H9 (cell line): ENCODE results near the gene PHF21B. TPM values are rescaled to one million over a fixed set of nuclear protein-coding genes. Genes with fewer than 3 reads are reported as not detected.

Experiments used
- DNase-seq: peaks from one replicate; pipeline ENCODE4 v3.0.0-alpha.2; 2017
- H2AFZ ChIP-seq: one replicate; pipeline ENCODE4 v1.6.1; 2013; ENCODE audit warnings: mild to moderate bottlenecking, low read length, control low read depth, moderate library complexity
- H2AK5ac ChIP-seq: 2 replicates; pipeline ENCODE4 v1.6.1; 2013; ENCODE audit warnings: low read length, control low read depth, mixed read lengths; ENCODE audit not compliant: insufficient read length
- H2BK120ac ChIP-seq: one replicate; pipeline ENCODE4 v1.6.1; 2013; ENCODE audit warnings: low read depth, mild to moderate bottlenecking, low read length, control low read depth, inconsistent platforms; ENCODE audit not compliant: poor library complexity, severe bottlenecking
- H2BK12ac ChIP-seq: 2 replicates; pipeline ENCODE4 v1.6.1; 2013; ENCODE audit warnings: low read length, control low read depth, mixed read lengths, low read depth; ENCODE audit not compliant: insufficient read length
- H2BK15ac ChIP-seq: 2 replicates; pipeline ENCODE4 v1.6.1; 2013; ENCODE audit warnings: low read depth, low read length, control low read depth
- H2BK20ac ChIP-seq: one replicate; pipeline ENCODE4 v1.6.1; 2013; ENCODE audit warnings: low read depth, mild to moderate bottlenecking, low read length, control low read depth, inconsistent platforms; ENCODE audit not compliant: poor library complexity, severe bottlenecking
- H2BK5ac ChIP-seq: 2 replicates; pipeline ENCODE4 v1.6.1; 2013; ENCODE audit warnings: low read length, control low read depth, mixed read lengths; ENCODE audit not compliant: insufficient read length
- H3K14ac ChIP-seq: 2 replicates; pipeline ENCODE4 v1.6.1; 2013; ENCODE audit warnings: low read length, control low read depth; ENCODE audit not compliant: insufficient read depth
- H3K18ac ChIP-seq: 2 replicates; pipeline ENCODE4 v1.6.1; 2013; ENCODE audit warnings: low read depth, mild to moderate bottlenecking, mixed read lengths, low read length, control low read depth; ENCODE audit not compliant: insufficient read length
- H3K23ac ChIP-seq: 2 replicates; pipeline ENCODE4 v1.6.1; 2013; ENCODE audit warnings: low read length, control low read depth, mixed read lengths, low read depth; ENCODE audit not compliant: insufficient read length
- H3K23me2 ChIP-seq: 2 replicates; pipeline ENCODE4 v1.6.1; 2013; ENCODE audit warnings: low read depth, mild to moderate bottlenecking, mixed read lengths, low read length, control low read depth; ENCODE audit not compliant: insufficient read length, poor library complexity, severe bottlenecking
- H3K27ac ChIP-seq: 2 replicates; pipeline ENCODE4 v1.5.1; 2013; ENCODE audit warnings: low read length, control low read depth, mixed read lengths, low read depth; ENCODE audit not compliant: insufficient read length
- H3K27me3 ChIP-seq: 2 replicates; pipeline ENCODE4 v1.6.1; 2013; ENCODE audit warnings: low read length, control low read depth, inconsistent platforms; ENCODE audit not compliant: insufficient read depth
- H3K4ac ChIP-seq: 2 replicates; pipeline ENCODE4 v1.6.1; 2013; ENCODE audit warnings: low read depth, mild to moderate bottlenecking, control low read depth, inconsistent platforms, low read length, moderate library complexity
- H3K4me1 ChIP-seq: 2 replicates; pipeline ENCODE4 v1.6.1; 2013; ENCODE audit warnings: low read length, control low read depth, inconsistent platforms; ENCODE audit not compliant: insufficient read depth
- H3K4me2 ChIP-seq: 2 replicates; pipeline ENCODE4 v1.6.1; 2013; ENCODE audit warnings: low read length, control low read depth, mixed read lengths; ENCODE audit not compliant: insufficient read length, insufficient read depth
- H3K56ac ChIP-seq: 2 replicates; pipeline ENCODE4 v1.6.1; 2013; ENCODE audit warnings: low read depth, mild to moderate bottlenecking, mixed read lengths, low read length, control low read depth; ENCODE audit not compliant: insufficient read length
- H3K79me1 ChIP-seq: 2 replicates; pipeline ENCODE4 v1.6.1; 2013; ENCODE audit warnings: low read depth, mild to moderate bottlenecking, moderate library complexity, low read length, control low read depth, inconsistent platforms; ENCODE audit not compliant: insufficient read depth, poor library complexity, severe bottlenecking
- H3K79me2 ChIP-seq: 2 replicates; pipeline ENCODE4 v1.6.1; 2013; ENCODE audit warnings: low read length, control low read depth, inconsistent platforms; ENCODE audit not compliant: insufficient read depth
- H3K9ac ChIP-seq: 2 replicates; pipeline ENCODE4 v1.6.1; 2013; ENCODE audit warnings: low read length, control low read depth, mixed read lengths; ENCODE audit not compliant: insufficient read length; ENCODE audit errors: extremely low read depth
- H3K9me3 ChIP-seq: one replicate; pipeline ENCODE4 v1.6.1; 2013; ENCODE audit warnings: low read depth, low read length, inconsistent platforms; ENCODE audit not compliant: control insufficient read depth
- H3T11ph ChIP-seq: one replicate; pipeline ENCODE4 v1.6.1; 2013; ENCODE audit warnings: mild to moderate bottlenecking, low read length, control low read depth, inconsistent platforms
- H4K20me1 ChIP-seq: one replicate; pipeline ENCODE4 v1.6.1; 2013; ENCODE audit not compliant: control insufficient read depth, insufficient read length, insufficient read depth
- H4K5ac ChIP-seq: 2 replicates; pipeline ENCODE4 v1.6.1; 2013; ENCODE audit warnings: low read depth, mild to moderate bottlenecking, mixed read lengths, low read length, control low read depth; ENCODE audit not compliant: insufficient read length
- H4K8ac ChIP-seq: replicated peaks from 2 replicates; pipeline ENCODE4 v1.6.1; 2013; ENCODE audit warnings: low read length, control low read depth, mixed read lengths, low read depth; ENCODE audit not compliant: insufficient read length
- H4K91ac ChIP-seq: 2 replicates; pipeline ENCODE4 v1.6.1; 2013; ENCODE audit warnings: low read depth, mild to moderate bottlenecking, moderate library complexity, mixed read lengths, low read length, control low read depth; ENCODE audit not compliant: insufficient read length
- H3K27ac Mint-ChIP-seq, 3 experiments: 2 replicates in 2 of 3; 3 replicates in 1 of 3; pipeline ENCODE4 v1.8.0; 2020 to 2021; ENCODE audit warnings: mixed read lengths in 3 of 3, mild to moderate bottlenecking in 1 of 3, moderate library complexity in 1 of 3
- H3K27me3 Mint-ChIP-seq: 2 replicates; pipeline ENCODE4 v1.8.0; 2021; ENCODE audit warnings: low read depth, mild to moderate bottlenecking, moderate library complexity, mixed read lengths
- H3K36me3 Mint-ChIP-seq, 3 experiments: 2 replicates in 2 of 3; 3 replicates in 1 of 3; pipeline ENCODE4 v1.8.0; 2020 to 2021; ENCODE audit warnings: low read depth in 3 of 3, mixed read lengths in 3 of 3; ENCODE audit not compliant: insufficient read depth in 1 of 3
- H3K4me1 Mint-ChIP-seq, 2 experiments: 2 replicates each; pipeline ENCODE4 v1.8.0; 2020; ENCODE audit warnings: mixed read lengths in 2 of 2
- H3K4me3 Mint-ChIP-seq, 2 experiments: 2 replicates in 1 of 2; 3 replicates in 1 of 2; pipeline ENCODE4 v1.8.0; 2020 to 2021; ENCODE audit warnings: mild to moderate bottlenecking in 2 of 2, mixed read lengths in 2 of 2, moderate library complexity in 1 of 2
- H3K9me3 Mint-ChIP-seq, 2 experiments: 2 replicates in 1 of 2; 3 replicates in 1 of 2; pipeline ENCODE4 v1.8.0; 2020; ENCODE audit warnings: mild to moderate bottlenecking in 2 of 2, mixed read lengths in 2 of 2, moderate library complexity in 1 of 2
- WGBS: extraction: QIAGEN DNeasy Blood & Tissue Kit; methylation state at CpG from one replicate; pipeline ENCODE4 v1.1.7; 2013; ENCODE audit warnings: missing lambda C conversion rate, low lambda C conversion rate, mixed read lengths; ENCODE audit not compliant: insufficient read length; ENCODE audit errors: extremely low coverage; 5-methylcytosine and 5-hydroxymethylcytosine counted together
- total RNA-seq: library from RNA; stranded (reverse); gene quantifications from 2 replicates; pipeline ENCODE4 v1.2.1, GENCODE V29; 2021
- TF ChIP-seq, protein P1 (sequence below): fragments of 200-600 bp; sonication (generic); conservative IDR thresholded peaks from 3 replicates; pipeline ENCODE4 v1.8.0; 2021; ENCODE audit warnings: antibody characterized with exemption, mild to moderate bottlenecking

Gene PHF21B
- total RNA-seq, 1 experiment from 2014 or later = 60.3 TPM

DNA sequence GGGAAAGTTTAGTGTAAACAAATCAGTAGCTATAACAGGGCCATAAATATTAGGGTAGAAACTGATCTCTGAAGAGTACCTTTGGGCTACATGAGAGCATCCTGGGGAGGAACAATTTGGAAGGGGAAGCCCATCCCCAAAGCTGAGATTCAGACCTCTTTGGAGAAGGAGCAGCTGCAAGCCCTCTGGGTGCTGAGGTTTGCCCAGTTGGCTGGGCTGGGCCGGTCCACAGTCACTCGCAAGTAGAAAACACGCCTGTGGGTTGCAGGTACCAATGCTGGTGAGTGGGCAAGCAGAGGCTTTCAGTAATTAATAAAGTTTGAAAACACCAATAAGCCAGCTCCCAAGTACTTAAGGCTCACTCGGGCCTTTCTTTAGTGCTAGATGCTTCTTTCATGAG lies 132.9 kb downstream of the PHF21B start:
- Histone ChIP-seq H3K56ac (no peak overlapping the region), H3K79me2 (no peaks in the 10 kb centered on the region), H3K14ac (no peak overlapping the region), H2BK15ac (no peak overlapping the region), H3K4ac (no peak overlapping the region), H3K9ac (no peak overlapping the region), H3K9me3 (peaks cover 1% of the 10 kb centered on the region), H2BK20ac (no peak overlapping the region), H3K79me1 (no peaks in the 10 kb centered on the region), H3K18ac (no peak overlapping the region), H2BK12ac (no peak overlapping the region), H4K8ac (no peak overlapping the region), H3K27me3 (no peaks in the 10 kb centered on the region), H2BK5ac (no peak overlapping the region), H4K91ac (no peak overlapping the region), H4K5ac (no peak overlapping the region), H3K27ac (no peak overlapping the region), H4K20me1 (no peaks in the 10 kb centered on the region), H3K4me2 (no peak overlapping the region), H3K23ac (no peak overlapping the region), H3K4me1 (no peaks in the 10 kb centered on the region), H3K23me2 (no peaks in the 10 kb centered on the region), H2BK120ac (no peak overlapping the region), H2AK5ac (no peak overlapping the region), H2AFZ (no peak overlapping the region), H3T11ph (no peak overlapping the region)
- H3K4me3 Mint-ChIP-seq = no peak overlapping the region
- WGBS = no CpG with 5 or more reads among the region's 4 CpGs
- TF ChIP-seq, protein P1, sequence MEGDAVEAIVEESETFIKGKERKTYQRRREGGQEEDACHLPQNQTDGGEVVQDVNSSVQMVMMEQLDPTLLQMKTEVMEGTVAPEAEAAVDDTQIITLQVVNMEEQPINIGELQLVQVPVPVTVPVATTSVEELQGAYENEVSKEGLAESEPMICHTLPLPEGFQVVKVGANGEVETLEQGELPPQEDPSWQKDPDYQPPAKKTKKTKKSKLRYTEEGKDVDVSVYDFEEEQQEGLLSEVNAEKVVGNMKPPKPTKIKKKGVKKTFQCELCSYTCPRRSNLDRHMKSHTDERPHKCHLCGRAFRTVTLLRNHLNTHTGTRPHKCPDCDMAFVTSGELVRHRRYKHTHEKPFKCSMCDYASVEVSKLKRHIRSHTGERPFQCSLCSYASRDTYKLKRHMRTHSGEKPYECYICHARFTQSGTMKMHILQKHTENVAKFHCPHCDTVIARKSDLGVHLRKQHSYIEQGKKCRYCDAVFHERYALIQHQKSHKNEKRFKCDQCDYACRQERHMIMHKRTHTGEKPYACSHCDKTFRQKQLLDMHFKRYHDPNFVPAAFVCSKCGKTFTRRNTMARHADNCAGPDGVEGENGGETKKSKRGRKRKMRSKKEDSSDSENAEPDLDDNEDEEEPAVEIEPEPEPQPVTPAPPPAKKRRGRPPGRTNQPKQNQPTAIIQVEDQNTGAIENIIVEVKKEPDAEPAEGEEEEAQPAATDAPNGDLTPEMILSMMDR = no peak
- H3K27me3 Mint-ChIP-seq = no peaks in the 10 kb centered on the region; the same call in 1 of the 2 replicates
- H3K4me1 Mint-ChIP-seq = no peaks in the 10 kb centered on the region
- no peak for DNase-seq
- peaks cover 17 to 21% of the 10 kb centered on the region in 2 experiments for H3K9me3 Mint-ChIP-seq
- peaks cover 38 to 54% (median 50%) of the 10 kb centered on the region in 3 experiments for H3K36me3 Mint-ChIP-seq
- H3K27ac Mint-ChIP-seq = no peak overlapping the region
